T-cell (primary cell): Measurements from ENCODE around the gene SKA1. TPM values are rescaled to one million over a fixed set of nuclear protein-coding genes. Genes with fewer than 3 reads are reported as not detected.
"Not testable (repeated sequence)": the region's sequence is repeated elsewhere in the genome, so short reads cannot be mapped to it uniquely, and the experiment has no call there.

Experiments used
- ATAC-seq, 4 experiments: fragments of 200-7000 bp in 3 of 4; fragments of 150-1000 bp in 1 of 4; cut with Tn5 transposase; replicated peaks in 1 of 4; 1 replicate in 3 of 4; 2 replicates in 1 of 4; pipeline ENCODE4 v1.10.0; 2021; ENCODE audit warnings: moderate library complexity in 3 of 4, mild to moderate bottlenecking in 2 of 4, moderate number of reproducible peaks in 1 of 4
- CTCF ChIA-PET, 2 donors: fragments of 300-600 bp; sonication (Branson Sonifier 250); formaldehyde crosslinking; loops; one replicate each; lab custom pipeline; 2022; ENCODE audit warnings: antibody characterized with exemption in 2 of 2; lab: Charles Lee
- POLR2A ChIA-PET, 2 donors: fragments of 300-600 bp; sonication (Branson Sonifier 250); formaldehyde crosslinking; loops; one replicate each; lab custom pipeline; 2022; ENCODE audit warnings: antibody characterized with exemption in 2 of 2; lab: Charles Lee
- DNase-seq, 35 experiments: peaks; one replicate each; pipeline versions ENCODE4 v3.0.0 to v3.0.0-alpha.2; 2013 to 2023
- H3K27ac ChIP-seq: one replicate; pipeline ENCODE4 v1.5.1; 2013; ENCODE audit warnings: low read length
- H3K27me3 ChIP-seq, 2 experiments: replicated peaks in 1 of 2; 1 replicate in 1 of 2; 2 replicates in 1 of 2; pipeline versions ENCODE4 v1.6.1 to v1.7.0; 2013; ENCODE audit warnings: low read length in 1 of 2, mixed read lengths in 1 of 2; ENCODE audit not compliant: control insufficient read depth in 2 of 2, insufficient read depth in 2 of 2; ENCODE audit errors: extremely low read depth in 1 of 2
- H3K36me3 ChIP-seq, 2 donors: 1 replicate in 1 of 2; 2 replicates in 1 of 2; pipeline versions ENCODE4 v1.6.1 to v1.7.0; 2013; ENCODE audit warnings: low read length in 1 of 2; ENCODE audit not compliant: control insufficient read depth in 2 of 2, insufficient read depth in 1 of 2; ENCODE audit errors: extremely low read depth in 1 of 2
- H3K4me1 ChIP-seq, 2 experiments: 1 replicate in 1 of 2; 2 replicates in 1 of 2; pipeline versions ENCODE4 v1.6.1 to v1.7.0; 2013; ENCODE audit warnings: low read length in 2 of 2, mixed read lengths in 1 of 2; ENCODE audit not compliant: insufficient read depth in 2 of 2, control insufficient read depth in 1 of 2; ENCODE audit errors: extremely low read depth in 1 of 2
- H3K4me3 ChIP-seq, 2 donors: 1 replicate in 1 of 2; 2 replicates in 1 of 2; pipeline versions ENCODE4 v1.5.1 to v1.7.0; 2013; ENCODE audit warnings: mild to moderate bottlenecking in 2 of 2, low read length in 1 of 2, moderate library complexity in 1 of 2; ENCODE audit not compliant: control insufficient read depth in 1 of 2; ENCODE audit errors: extremely low read depth in 1 of 2
- H3K9me3 ChIP-seq: 2 replicates; pipeline ENCODE4 v1.7.0; 2013
- H3K27ac Mint-ChIP-seq, 2 donors: one replicate each; pipeline ENCODE4 v1.8.0; 2020 to 2021; ENCODE audit warnings: mild to moderate bottlenecking in 2 of 2, mixed read lengths in 2 of 2
- H3K27me3 Mint-ChIP-seq, 2 donors: one replicate each; pipeline ENCODE4 v1.8.0; 2021 to 2022; ENCODE audit warnings: mixed read lengths in 2 of 2
- H3K36me3 Mint-ChIP-seq: one replicate; pipeline ENCODE4 v1.8.0; 2021; ENCODE audit warnings: mixed read lengths
- H3K4me1 Mint-ChIP-seq, 3 donors: one replicate each; pipeline ENCODE4 v1.8.0; 2020 to 2022; ENCODE audit warnings: mixed read lengths in 3 of 3, mild to moderate bottlenecking in 1 of 3
- H3K4me3 Mint-ChIP-seq, 3 donors: one replicate each; pipeline ENCODE4 v1.8.0; 2020 to 2022; ENCODE audit warnings: mild to moderate bottlenecking in 3 of 3, mixed read lengths in 3 of 3, moderate library complexity in 3 of 3
- H3K9me3 Mint-ChIP-seq, 3 donors: one replicate each; pipeline ENCODE4 v1.8.0; 2020 to 2022; ENCODE audit warnings: mixed read lengths in 3 of 3
- WGBS: methylation state at CpG from one replicate; pipeline ENCODE4 v1.1.5; 2013; ENCODE audit warnings: missing lambda C conversion rate; ENCODE audit not compliant: insufficient coverage; 5-methylcytosine and 5-hydroxymethylcytosine counted together
- total RNA-seq, 35 experiments: library from RNA in 6 of 35; stranded (reverse) in 6 of 35; fragments of 120-200 nt in 1 of 35; gene quantifications; one replicate each; pipeline versions ENCODE4 v1.2.1 to v1.2.4 and lab custom pipeline; 2013 to 2026

Gene SKA1
- total RNA-seq, 5 donors from 2014 or later (not counting 1 experiment from before 2014, with no cell fraction given) = 0.39 to 1.5 (median 0.70) TPM

DNA sequence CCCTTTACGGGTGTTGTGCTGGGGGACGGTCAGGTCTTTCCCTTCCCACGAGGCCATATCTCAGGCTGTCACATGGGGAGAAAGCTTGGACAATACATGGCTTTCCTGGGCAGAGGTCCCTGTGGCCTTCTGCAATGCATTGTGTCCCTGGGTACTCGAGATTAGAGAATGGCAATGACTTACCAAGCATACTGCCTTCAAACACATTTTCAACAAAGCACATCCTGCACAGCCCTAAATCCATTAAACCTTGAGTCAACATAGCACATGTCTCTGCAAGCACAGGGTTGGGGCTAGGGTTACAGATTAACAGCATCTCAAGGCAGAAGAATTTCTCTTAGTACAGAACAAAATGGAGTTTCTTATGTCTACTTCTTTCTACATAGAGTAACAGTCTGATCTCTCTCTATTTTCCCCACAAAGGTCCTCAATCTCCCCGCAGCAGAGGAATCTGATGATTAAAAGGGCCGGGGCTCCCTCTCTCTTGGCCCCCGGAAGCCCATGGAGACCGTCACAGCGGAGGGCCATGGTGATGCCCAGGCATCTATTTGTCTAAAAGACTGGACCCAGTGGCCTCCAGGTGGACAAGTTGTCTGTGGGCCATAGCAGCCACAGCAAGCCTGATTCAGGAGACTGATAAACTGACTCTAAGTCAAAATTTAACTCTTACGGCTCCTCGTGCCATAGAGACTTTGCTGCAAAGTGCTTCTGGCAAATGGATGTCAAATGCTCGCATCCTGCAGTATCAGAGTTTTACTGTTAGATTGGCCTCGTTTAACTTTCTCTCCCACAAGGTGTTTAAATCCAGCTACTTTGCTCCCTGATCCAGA is 30.1 kb downstream of the SKA1 start:
- H3K27me3 Mint-ChIP-seq = peaks cover 67 to 80% of the 10 kb centered on the region in 2 donors
- H3K36me3 ChIP-seq, ATAC-seq, H3K27ac ChIP-seq, H3K4me1 ChIP-seq, H3K9me3 Mint-ChIP-seq, H3K4me1 Mint-ChIP-seq, CTCF ChIA-PET, POLR2A ChIA-PET, H3K27ac Mint-ChIP-seq, H3K36me3 Mint-ChIP-seq, DNase-seq, H3K9me3 ChIP-seq, H3K4me3 Mint-ChIP-seq, H3K4me3 ChIP-seq: not testable (repeated sequence)
- H3K27me3 ChIP-seq = peaks cover 8 to 50% of the 10 kb centered on the region in 2 experiments
- WGBS = 67% methylated on average over 7 of the region's 13 CpGs

DNA sequence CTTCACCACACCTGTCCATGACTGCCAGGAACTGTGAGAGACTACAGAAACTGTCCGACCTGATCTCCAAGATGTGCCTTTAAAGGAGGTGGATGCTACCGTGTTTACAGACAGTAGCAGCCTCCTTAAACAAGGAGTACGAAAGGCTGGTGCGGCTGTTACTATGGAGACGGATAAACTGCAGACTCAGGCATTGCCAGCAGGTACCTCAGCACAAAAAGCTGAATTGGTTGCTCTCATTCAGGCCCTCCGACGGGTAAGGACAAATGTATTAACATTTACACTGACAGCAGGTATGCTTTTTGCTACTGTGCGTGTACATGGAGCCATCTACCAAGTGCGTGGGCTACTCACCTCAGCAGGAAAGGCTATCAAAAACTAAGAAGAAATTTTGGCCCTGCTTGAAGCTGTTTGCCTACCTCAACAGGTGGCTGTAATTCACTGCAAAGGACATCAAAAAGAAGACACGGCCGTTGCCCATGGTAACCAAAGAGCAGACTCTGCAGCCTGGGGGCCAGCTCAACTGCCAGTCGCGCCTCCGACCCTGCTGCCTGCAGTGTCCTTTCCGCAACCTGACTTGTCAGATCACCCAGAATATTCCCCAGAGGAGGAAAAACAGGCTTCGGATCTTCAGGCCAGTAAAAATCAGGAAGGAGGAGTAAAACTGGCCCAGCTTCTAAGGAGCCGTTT is 30.9 kb downstream of the SKA1 start:
- Mint-ChIP-seq H3K27ac (no peak overlapping the region), H3K9me3 (no peaks in the 10 kb centered on the region), H3K36me3 (no peaks in the 10 kb centered on the region), H3K4me3 (no peak overlapping the region), H3K4me1 (no peaks in the 10 kb centered on the region), H3K27me3 (peaks cover 63 to 75% of the 10 kb centered on the region in 2 donors)
- CTCF ChIA-PET = no interaction called here
- DNase-seq (no peak), ATAC-seq (no peak)
- H3K4me3 ChIP-seq = no peak overlapping the region
- H3K36me3 ChIP-seq = no peaks in the 10 kb centered on the region
- no peaks in the 10 kb centered on the region for H3K4me1 ChIP-seq
- WGBS = 54% methylated on average over 14 of the region's 17 CpGs
- H3K9me3 ChIP-seq = no peaks in the 10 kb centered on the region
- peaks cover 8 to 50% of the 10 kb centered on the region in 2 experiments for H3K27me3 ChIP-seq
- no peak overlapping the region for H3K27ac ChIP-seq
- POLR2A ChIA-PET = no interaction called here

DNA sequence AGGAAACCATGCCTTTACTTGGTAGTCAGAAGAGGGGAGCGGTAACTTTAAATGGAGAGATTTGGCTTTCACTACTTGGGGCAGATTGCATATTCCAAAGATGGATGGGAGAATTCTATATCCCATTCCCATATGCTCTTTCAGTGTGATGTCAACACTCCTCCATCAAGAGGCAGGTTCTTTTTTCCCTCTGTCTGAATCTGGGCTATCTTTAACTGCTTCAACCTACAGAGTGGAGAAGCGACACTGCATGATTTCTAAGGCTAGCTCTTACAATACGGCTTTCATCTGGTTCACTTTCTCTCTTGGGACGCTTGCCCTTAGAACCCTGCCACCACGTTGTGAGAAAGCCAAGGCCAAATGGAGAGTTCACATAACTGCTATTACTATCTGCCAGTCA is 34.4 kb downstream of the SKA1 start:
- no peaks in the 10 kb centered on the region for H3K9me3 Mint-ChIP-seq
- H3K4me3 Mint-ChIP-seq = no peak overlapping the region
- no peak for DNase-seq
- Histone ChIP-seq H3K36me3 (no peaks in the 10 kb centered on the region), H3K4me3 (no peak overlapping the region), H3K27ac (no peak overlapping the region), H3K9me3 (no peaks in the 10 kb centered on the region), H3K27me3 (peaks cover 2 to 16% of the 10 kb centered on the region in 2 experiments), H3K4me1 (no peaks in the 10 kb centered on the region)
- no peak for ATAC-seq
- no peaks in the 10 kb centered on the region for H3K36me3 Mint-ChIP-seq
- ChIA-PET POLR2A (interaction anchor here in 1 of 2 donors (0.5 kb wide), 1 partner anchor 47 kb away, joined by 4 read pairs; no protein-coding TSS in a partner anchor), CTCF (no interaction called here)
- 71% methylated on average over 4 of the region's 5 CpGs for WGBS
- no peaks in the 10 kb centered on the region for H3K4me1 Mint-ChIP-seq
- H3K27ac Mint-ChIP-seq = no peak overlapping the region
- peaks cover 44 to 49% of the 10 kb centered on the region in 2 donors for H3K27me3 Mint-ChIP-seq

DNA sequence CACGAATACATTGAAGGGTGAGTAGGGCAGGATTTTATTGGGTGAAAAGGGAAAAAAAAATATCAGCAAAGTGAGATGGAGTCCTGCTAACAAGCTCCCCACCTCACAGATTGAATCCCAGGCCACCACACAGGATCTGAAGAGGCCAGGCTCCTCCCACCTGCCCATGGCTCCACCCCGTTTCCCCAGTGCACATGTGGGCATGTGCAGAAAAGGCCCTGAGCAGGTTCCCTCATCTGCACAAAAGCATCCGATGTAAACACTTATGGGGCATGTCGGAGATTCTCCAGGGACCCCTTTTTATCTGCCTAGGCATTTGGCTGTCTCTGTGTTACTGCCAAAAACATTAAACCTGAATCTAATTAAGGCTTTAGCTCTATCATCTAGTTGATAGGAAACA is 35.2 kb downstream of the SKA1 start:
- H3K4me3 ChIP-seq = no peak overlapping the region
- ChIA-PET POLR2A (interaction anchor here in 1 of 2 donors (0.5 kb wide), 1 partner anchor 48 kb away, joined by 4 read pairs; no protein-coding TSS in a partner anchor), CTCF (interaction anchor here in 1 of 2 donors (0.6 kb wide), 1 partner anchor 78 kb away, joined by 3 read pairs; no protein-coding TSS in a partner anchor)
- Mint-ChIP-seq H3K4me1 (no peaks in the 10 kb centered on the region), H3K36me3 (no peaks in the 10 kb centered on the region), H3K27me3 (peaks cover 36 to 41% of the 10 kb centered on the region in 2 donors), H3K4me3 (no peak overlapping the region), H3K27ac (no peak overlapping the region), H3K9me3 (no peaks in the 10 kb centered on the region)
- no peak overlapping the region for H3K27ac ChIP-seq
- ATAC-seq = no peak
- H3K27me3 ChIP-seq = peaks cover 2 to 15% of the 10 kb centered on the region in 2 experiments
- no peaks in the 10 kb centered on the region for H3K36me3 ChIP-seq
- no peaks in the 10 kb centered on the region for H3K9me3 ChIP-seq
- WGBS = 61% methylated on average over 2 of the region's 4 CpGs
- H3K4me1 ChIP-seq = no peaks in the 10 kb centered on the region
- DNase-seq = no peak

DNA sequence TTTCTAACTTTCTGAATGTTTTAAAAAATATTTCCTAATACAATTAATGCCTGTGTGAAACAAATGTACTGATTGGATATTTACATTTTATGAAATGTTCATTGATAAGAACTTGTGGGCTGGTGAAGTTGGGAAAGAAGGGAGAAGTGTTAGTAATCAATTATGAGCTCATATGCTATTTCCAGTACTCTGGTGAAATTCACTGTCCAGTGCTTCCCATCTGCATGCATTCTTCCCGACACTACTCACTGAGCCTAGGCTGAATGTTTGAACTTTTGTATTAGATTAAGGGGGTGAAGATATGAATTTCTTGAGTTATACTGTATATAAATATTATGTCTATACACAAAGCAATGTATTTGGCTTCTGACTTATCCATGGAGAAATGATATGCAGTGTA is 36.0 kb downstream of the SKA1 start:
- H3K27me3 ChIP-seq = peaks cover 0 to 8% of the 10 kb centered on the region in 2 experiments
- no peaks in the 10 kb centered on the region for H3K4me1 ChIP-seq
- ATAC-seq = no peak
- H3K36me3 ChIP-seq = no peaks in the 10 kb centered on the region
- Mint-ChIP-seq H3K9me3 (no peaks in the 10 kb centered on the region), H3K27ac (no peak overlapping the region), H3K27me3 (peaks cover 28 to 34% of the 10 kb centered on the region in 2 donors), H3K36me3 (no peaks in the 10 kb centered on the region), H3K4me3 (no peak overlapping the region), H3K4me1 (no peaks in the 10 kb centered on the region)
- H3K9me3 ChIP-seq = no peaks in the 10 kb centered on the region
- H3K27ac ChIP-seq = no peak overlapping the region
- POLR2A ChIA-PET = no interaction called here
- DNase-seq = no peak
- no peak overlapping the region for H3K4me3 ChIP-seq
- CTCF ChIA-PET = no interaction called here
- WGBS = no CpG with 5 or more reads among the region's 1 CpG

DNA sequence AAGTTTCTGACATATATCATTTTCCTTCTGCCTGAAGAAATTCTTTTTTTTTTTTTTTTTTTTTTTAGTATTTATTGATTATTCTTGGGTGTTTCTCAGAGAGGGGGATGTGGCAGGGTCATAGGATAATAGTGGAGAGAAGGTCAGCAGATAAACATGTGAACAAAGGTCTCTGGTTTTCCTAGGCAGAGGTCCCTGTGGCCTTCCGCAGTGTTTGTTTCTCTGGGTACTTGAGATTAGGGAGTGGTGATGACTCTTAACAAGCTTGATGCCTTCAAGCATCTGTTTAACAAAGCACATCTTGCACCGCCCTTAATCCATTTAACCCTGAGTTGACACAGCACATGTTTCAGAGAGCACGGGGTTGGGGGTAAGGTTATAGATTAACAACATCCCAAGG is 42.0 kb downstream of the SKA1 start:
- H3K4me3 Mint-ChIP-seq, H3K27ac ChIP-seq, H3K9me3 Mint-ChIP-seq, DNase-seq, CTCF ChIA-PET, H3K4me3 ChIP-seq, H3K4me1 Mint-ChIP-seq, H3K4me1 ChIP-seq, H3K27ac Mint-ChIP-seq, H3K9me3 ChIP-seq, H3K27me3 ChIP-seq, H3K36me3 ChIP-seq, H3K36me3 Mint-ChIP-seq, ATAC-seq, POLR2A ChIA-PET: not testable (repeated sequence)
- WGBS = no CpG with 5 or more reads among the region's 3 CpGs
- H3K27me3 Mint-ChIP-seq = peaks cover 6 to 13% of the 10 kb centered on the region in 2 donors
